Uterus (tissue), 2 donors: ENCODE data around the gene KIF14.

Experiments used
- POLR2A ChIP-seq, 2 donors: fragments of 450-650 bp; IDR thresholded peaks; one replicate each; pipeline ENCODE4 v1.6.1; 2016; ENCODE audit warnings: antibody characterized with exemption in 2 of 2, mild to moderate bottlenecking in 1 of 2, moderate library complexity in 1 of 2
- TF ChIP-seq, protein P1 (sequence below), 4 experiments: fragments of 200-600 bp in 2 of 4; fragments of 450-650 bp in 2 of 4; sonication (generic) in 2 of 4; IDR thresholded peaks; one replicate each; pipeline ENCODE4 v1.5.1; 2016 to 2019; ENCODE audit warnings: antibody characterized with exemption in 4 of 4, mild to moderate bottlenecking in 2 of 4, moderate library complexity in 1 of 4

DNA sequence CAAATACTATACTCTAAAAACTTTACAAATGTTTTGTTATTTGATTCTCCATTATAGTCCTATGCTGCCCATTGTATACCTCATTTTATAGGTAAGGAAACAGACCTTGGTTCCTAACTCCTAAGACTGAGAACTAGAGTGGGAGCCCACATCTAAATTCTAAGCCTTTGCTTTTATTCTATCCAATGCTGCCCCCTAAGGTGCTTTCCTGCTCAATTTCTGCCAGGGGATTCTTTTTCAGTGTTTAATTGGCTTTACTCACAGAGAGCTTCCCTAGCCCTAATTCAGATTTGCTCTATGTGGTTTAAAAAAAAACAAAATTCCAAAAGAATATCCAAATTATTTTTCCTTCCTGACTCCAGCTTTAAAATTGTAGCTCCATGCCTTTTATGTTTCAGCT is 64.5 kb downstream of the KIF14 start:
- TF ChIP-seq, protein P1, sequence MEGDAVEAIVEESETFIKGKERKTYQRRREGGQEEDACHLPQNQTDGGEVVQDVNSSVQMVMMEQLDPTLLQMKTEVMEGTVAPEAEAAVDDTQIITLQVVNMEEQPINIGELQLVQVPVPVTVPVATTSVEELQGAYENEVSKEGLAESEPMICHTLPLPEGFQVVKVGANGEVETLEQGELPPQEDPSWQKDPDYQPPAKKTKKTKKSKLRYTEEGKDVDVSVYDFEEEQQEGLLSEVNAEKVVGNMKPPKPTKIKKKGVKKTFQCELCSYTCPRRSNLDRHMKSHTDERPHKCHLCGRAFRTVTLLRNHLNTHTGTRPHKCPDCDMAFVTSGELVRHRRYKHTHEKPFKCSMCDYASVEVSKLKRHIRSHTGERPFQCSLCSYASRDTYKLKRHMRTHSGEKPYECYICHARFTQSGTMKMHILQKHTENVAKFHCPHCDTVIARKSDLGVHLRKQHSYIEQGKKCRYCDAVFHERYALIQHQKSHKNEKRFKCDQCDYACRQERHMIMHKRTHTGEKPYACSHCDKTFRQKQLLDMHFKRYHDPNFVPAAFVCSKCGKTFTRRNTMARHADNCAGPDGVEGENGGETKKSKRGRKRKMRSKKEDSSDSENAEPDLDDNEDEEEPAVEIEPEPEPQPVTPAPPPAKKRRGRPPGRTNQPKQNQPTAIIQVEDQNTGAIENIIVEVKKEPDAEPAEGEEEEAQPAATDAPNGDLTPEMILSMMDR (IDR thresholded peaks at IDR 0.05), result no peak
- no peak for TF ChIP-seq POLR2A (IDR thresholded peaks at IDR 0.05)
